HepG2 (cell line): ENCODE results near the gene HTRA2. TPM values are rescaled to one million over a fixed set of nuclear protein-coding genes. Genes with fewer than 3 reads are reported as not detected.

Experiments
- CBX5 ChIP-seq: sonication (generic); formaldehyde crosslinking; IDR thresholded peaks from 2 replicates; pipeline ENCODE4 v1.4.0; 2020; ENCODE audit warnings: missing genetic modification reagents, borderline replicate concordance
- GABPA ChIP-seq, 2 experiments: IDR thresholded peaks; 2 replicates each; pipeline ENCODE4 v1.6.1; 2011 to 2016; ENCODE audit warnings: low read depth in 2 of 2, low read length in 1 of 2, missing biosample characterization in 1 of 2, missing genetic modification characterization in 1 of 2
- IRX3 ChIP-seq: sonication (generic); formaldehyde crosslinking; IDR thresholded peaks from 2 replicates; pipeline ENCODE4 v1.8.1; 2023; ENCODE audit warnings: mild to moderate bottlenecking, low read depth, missing genetic modification reagents, borderline replicate concordance
- MZF1 ChIP-seq: sonication (generic); formaldehyde crosslinking; IDR thresholded peaks from 2 replicates; pipeline ENCODE4 v1.8.1; 2023; ENCODE audit warnings: mild to moderate bottlenecking, missing genetic modification reagents, borderline replicate concordance
- SNAPC2 ChIP-seq: sonication (generic); formaldehyde crosslinking; IDR thresholded peaks from 2 replicates; pipeline ENCODE4 v1.8.1; 2022; ENCODE audit warnings: mild to moderate bottlenecking, missing genetic modification reagents
- TSC22D2 ChIP-seq: sonication (generic); formaldehyde crosslinking; IDR thresholded peaks from 2 replicates; pipeline ENCODE4 v1.5.1; 2020; ENCODE audit warnings: missing genetic modification reagents, mild to moderate bottlenecking, borderline replicate concordance
- ZFAT ChIP-seq: sonication (generic); formaldehyde crosslinking; conservative IDR thresholded peaks from 2 replicates; pipeline ENCODE4 v1.8.1; 2023; ENCODE audit warnings: missing genetic modification reagents, inconsistent platforms
- ZFP90 ChIP-seq: sonication (generic); formaldehyde crosslinking; IDR thresholded peaks from 2 replicates; pipeline ENCODE4 v1.8.0; 2022; ENCODE audit warnings: missing genetic modification reagents, mild to moderate bottlenecking, inconsistent platforms, borderline replicate concordance
- ZNF644 ChIP-seq: IDR thresholded peaks from 2 replicates; pipeline ENCODE4 v1.6.1; 2016; ENCODE audit warnings: low read depth
- ZNF709 ChIP-seq: sonication (generic); formaldehyde crosslinking; IDR thresholded peaks from 2 replicates; pipeline ENCODE4 v1.5.0; 2020; ENCODE audit warnings: mild to moderate bottlenecking, missing genetic modification reagents
- ZNF775 ChIP-seq: sonication (generic); formaldehyde crosslinking; IDR thresholded peaks from 2 replicates; pipeline ENCODE4 v1.4.0; 2020; ENCODE audit warnings: missing genetic modification reagents, mild to moderate bottlenecking, moderate library complexity, borderline replicate concordance
- ZNF777 ChIP-seq: sonication (generic); formaldehyde crosslinking; IDR thresholded peaks from 2 replicates; pipeline ENCODE4 v1.4.0; 2020; ENCODE audit warnings: missing genetic modification reagents
- polyA plus RNA-seq, 8 experiments: library from polyadenylated mRNA; depleted of rRNA in 3 of 8; stranded (reverse) in 7 of 8; unstranded in 1 of 8; fragments of >200 nt; fragmentation: Illumina TruSeq in 4 of 8; extraction: Trizol in 4 of 8; gene quantifications; 2 replicates each; pipeline versions ENCODE4 v1.2.1 to v1.2.3, GENCODE V29; 2011 to 2016; ENCODE audit warnings: low read depth in 4 of 8, missing spikeins in 1 of 8, mixed read lengths in 1 of 8; ENCODE audit not compliant: insufficient read depth in 1 of 8
- total RNA-seq, 5 experiments: library from RNA; depleted of rRNA; stranded (reverse); fragments of >200 nt; fragmentation: Illumina TruSeq; extraction: Trizol; gene quantifications; 2 replicates each; pipeline ENCODE4 v1.2.3, GENCODE V29; 2016; ENCODE audit warnings: low read depth in 1 of 5
- TF ChIP-seq, protein P1 (sequence below): sonication (generic); formaldehyde crosslinking; IDR thresholded peaks from 2 replicates; pipeline ENCODE4 v1.4.0; 2020; ENCODE audit warnings: missing genetic modification reagents
- TF ChIP-seq, protein P2 (sequence below): conservative IDR thresholded peaks from 2 replicates; pipeline ENCODE4 v1.6.1; 2018; ENCODE audit warnings: missing genetic modification reagents
- TF ChIP-seq, protein P3 (sequence below): sonication (generic); formaldehyde crosslinking; IDR thresholded peaks from 2 replicates; pipeline ENCODE4 v1.9.0; 2022; ENCODE audit warnings: missing genetic modification reagents, mild to moderate bottlenecking, borderline replicate concordance
- TF ChIP-seq, protein P4 (sequence below): sonication (generic); formaldehyde crosslinking; IDR thresholded peaks from 2 replicates; pipeline ENCODE4 v1.5.0; 2020; ENCODE audit warnings: missing genetic modification reagents, mild to moderate bottlenecking, borderline replicate concordance
- TF ChIP-seq, protein P5 (sequence below): sonication (generic); formaldehyde crosslinking; IDR thresholded peaks from 2 replicates; pipeline ENCODE4 v1.8.0; 2023; ENCODE audit warnings: mild to moderate bottlenecking, missing genetic modification reagents

HTRA2 gene
- total and polyA plus RNA-seq, 2 of the 13 experiments (the other 11 are each of a cell fraction or from before 2014, with no cell fraction given) = 47.7 to 50.3 TPM

DNA sequence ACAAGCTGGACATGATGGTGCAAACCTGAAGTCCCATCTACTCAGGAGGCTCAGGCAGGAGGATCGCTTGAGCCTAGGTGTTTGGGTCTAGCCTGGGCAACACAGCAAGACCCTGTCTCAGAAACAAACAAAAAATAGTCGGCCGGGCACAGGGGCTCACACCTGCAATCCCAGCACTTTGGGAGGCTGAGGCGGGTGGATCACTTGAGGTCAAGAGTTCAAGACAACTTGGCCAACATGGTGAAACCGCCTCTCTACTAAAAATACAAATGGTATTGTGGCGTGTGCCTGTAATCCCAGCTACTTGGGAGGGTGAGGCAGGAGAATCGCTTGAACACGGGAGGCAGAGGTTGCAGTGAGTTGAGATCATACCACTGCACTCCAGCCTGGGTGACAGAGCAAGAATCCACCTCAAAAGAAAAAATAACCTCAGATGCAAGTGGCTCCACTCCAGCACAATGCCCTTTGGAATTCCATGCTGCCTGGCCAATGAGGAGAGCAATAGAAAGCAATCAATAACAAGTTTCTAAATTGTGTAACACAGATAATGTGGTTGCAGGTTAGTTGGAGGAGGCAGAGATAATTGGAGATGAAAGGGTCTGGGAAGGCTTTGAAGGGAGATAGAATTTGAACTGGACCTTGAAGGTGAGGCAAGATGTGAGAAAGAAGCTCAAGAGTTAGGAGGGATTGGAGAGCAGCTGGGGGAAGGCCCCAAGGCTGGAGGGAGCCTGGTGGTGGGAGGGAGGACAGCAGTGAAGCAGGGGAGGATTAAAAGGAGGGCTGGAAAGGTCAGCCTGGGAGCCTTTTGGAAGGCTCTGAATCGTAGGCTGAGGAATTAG is 40.9 kb upstream of the HTRA2 start (continued):
- TF ChIP-seq, protein P1, sequence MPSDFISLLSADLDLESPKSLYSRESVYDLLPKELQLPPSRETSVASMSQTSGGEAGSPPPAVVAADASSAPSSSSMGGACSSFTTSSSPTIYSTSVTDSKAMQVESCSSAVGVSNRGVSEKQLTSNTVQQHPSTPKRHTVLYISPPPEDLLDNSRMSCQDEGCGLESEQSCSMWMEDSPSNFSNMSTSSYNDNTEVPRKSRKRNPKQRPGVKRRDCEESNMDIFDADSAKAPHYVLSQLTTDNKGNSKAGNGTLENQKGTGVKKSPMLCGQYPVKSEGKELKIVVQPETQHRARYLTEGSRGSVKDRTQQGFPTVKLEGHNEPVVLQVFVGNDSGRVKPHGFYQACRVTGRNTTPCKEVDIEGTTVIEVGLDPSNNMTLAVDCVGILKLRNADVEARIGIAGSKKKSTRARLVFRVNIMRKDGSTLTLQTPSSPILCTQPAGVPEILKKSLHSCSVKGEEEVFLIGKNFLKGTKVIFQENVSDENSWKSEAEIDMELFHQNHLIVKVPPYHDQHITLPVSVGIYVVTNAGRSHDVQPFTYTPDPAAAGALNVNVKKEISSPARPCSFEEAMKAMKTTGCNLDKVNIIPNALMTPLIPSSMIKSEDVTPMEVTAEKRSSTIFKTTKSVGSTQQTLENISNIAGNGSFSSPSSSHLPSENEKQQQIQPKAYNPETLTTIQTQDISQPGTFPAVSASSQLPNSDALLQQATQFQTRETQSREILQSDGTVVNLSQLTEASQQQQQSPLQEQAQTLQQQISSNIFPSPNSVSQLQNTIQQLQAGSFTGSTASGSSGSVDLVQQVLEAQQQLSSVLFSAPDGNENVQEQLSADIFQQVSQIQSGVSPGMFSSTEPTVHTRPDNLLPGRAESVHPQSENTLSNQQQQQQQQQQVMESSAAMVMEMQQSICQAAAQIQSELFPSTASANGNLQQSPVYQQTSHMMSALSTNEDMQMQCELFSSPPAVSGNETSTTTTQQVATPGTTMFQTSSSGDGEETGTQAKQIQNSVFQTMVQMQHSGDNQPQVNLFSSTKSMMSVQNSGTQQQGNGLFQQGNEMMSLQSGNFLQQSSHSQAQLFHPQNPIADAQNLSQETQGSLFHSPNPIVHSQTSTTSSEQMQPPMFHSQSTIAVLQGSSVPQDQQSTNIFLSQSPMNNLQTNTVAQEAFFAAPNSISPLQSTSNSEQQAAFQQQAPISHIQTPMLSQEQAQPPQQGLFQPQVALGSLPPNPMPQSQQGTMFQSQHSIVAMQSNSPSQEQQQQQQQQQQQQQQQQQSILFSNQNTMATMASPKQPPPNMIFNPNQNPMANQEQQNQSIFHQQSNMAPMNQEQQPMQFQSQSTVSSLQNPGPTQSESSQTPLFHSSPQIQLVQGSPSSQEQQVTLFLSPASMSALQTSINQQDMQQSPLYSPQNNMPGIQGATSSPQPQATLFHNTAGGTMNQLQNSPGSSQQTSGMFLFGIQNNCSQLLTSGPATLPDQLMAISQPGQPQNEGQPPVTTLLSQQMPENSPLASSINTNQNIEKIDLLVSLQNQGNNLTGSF (CRISPR knock-in tag) = no peak
- no peak for TF ChIP-seq GABPA (IDR thresholded peaks at IDR 0.05; ENCODE audit: low read depth, low read length)
- peak; percentile 36 for TF ChIP-seq GABPA (CRISPR knock-in tag; IDR thresholded peaks at IDR 0.05; ENCODE audit: low read depth)
- TF ChIP-seq, protein P2, sequence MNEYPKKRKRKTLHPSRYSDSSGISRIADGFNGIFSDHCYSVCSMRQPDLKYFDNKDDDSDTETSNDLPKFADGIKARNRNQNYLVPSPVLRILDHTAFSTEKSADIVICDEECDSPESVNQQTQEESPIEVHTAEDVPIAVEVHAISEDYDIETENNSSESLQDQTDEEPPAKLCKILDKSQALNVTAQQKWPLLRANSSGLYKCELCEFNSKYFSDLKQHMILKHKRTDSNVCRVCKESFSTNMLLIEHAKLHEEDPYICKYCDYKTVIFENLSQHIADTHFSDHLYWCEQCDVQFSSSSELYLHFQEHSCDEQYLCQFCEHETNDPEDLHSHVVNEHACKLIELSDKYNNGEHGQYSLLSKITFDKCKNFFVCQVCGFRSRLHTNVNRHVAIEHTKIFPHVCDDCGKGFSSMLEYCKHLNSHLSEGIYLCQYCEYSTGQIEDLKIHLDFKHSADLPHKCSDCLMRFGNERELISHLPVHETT (CRISPR knock-in tag) = no peak
- no peak for TF ChIP-seq ZNF775 (CRISPR knock-in tag)
- TF ChIP-seq ZNF709 (CRISPR knock-in tag) = no peak; the same call in 1 of the 2 replicates
- TF ChIP-seq MZF1 = no peak
- TF ChIP-seq SNAPC2 = no peak; the same call in 1 of the 2 replicates
- TF ChIP-seq, protein P3, sequence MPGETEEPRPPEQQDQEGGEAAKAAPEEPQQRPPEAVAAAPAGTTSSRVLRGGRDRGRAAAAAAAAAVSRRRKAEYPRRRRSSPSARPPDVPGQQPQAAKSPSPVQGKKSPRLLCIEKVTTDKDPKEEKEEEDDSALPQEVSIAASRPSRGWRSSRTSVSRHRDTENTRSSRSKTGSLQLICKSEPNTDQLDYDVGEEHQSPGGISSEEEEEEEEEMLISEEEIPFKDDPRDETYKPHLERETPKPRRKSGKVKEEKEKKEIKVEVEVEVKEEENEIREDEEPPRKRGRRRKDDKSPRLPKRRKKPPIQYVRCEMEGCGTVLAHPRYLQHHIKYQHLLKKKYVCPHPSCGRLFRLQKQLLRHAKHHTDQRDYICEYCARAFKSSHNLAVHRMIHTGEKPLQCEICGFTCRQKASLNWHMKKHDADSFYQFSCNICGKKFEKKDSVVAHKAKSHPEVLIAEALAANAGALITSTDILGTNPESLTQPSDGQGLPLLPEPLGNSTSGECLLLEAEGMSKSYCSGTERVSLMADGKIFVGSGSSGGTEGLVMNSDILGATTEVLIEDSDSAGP (CRISPR knock-in tag) = no peak; the same call in 1 of the 2 replicates
- TF ChIP-seq, protein P4, sequence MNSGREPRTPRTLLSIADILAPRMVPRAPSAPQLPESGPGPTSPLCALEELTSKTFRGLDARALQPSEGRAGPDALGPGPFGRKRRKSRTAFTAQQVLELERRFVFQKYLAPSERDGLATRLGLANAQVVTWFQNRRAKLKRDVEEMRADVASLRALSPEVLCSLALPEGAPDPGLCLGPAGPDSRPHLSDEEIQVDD = no peak
- TF ChIP-seq ZNF644 = no peak
- peak; percentile 2; the same call in 1 of the 2 replicates for TF ChIP-seq ZFP90 (CRISPR knock-in tag)
- TF ChIP-seq CBX5 (CRISPR knock-in tag) = no peak; the same call in 1 of the 2 replicates
- TF ChIP-seq, protein P5, sequence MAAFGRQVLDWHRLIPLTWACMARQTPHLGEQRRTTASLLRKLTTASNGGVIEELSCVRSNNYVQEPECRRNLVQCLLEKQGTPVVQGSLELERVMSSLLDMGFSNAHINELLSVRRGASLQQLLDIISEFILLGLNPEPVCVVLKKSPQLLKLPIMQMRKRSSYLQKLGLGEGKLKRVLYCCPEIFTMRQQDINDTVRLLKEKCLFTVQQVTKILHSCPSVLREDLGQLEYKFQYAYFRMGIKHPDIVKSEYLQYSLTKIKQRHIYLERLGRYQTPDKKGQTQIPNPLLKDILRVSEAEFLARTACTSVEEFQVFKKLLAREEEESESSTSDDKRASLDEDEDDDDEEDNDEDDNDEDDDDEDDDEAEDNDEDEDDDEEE (CRISPR knock-in tag) = no peak
- TF ChIP-seq ZNF777 (CRISPR knock-in tag) = no peak
- 0 out of 2 replicates have a peak, but pooled peaks have one; percentile 28 for TF ChIP-seq IRX3 (CRISPR knock-in tag)
- no peak for TF ChIP-seq ZFAT (CRISPR knock-in tag)
- no peak for TF ChIP-seq TSC22D2
